ENCODE measurements around the gene DDIAS. TPM values are rescaled to one million over a fixed set of nuclear protein-coding genes. Genes with fewer than 3 reads are reported as not detected.

The DDIAS gene
- total RNA-seq, 1 experiment from 2014 or later, result 58.7 TPM

GRCh38 chr11:82980292-82980691 lies 78.8 kb downstream of the DDIAS start:
- H3K27ac ChIP-seq, result no peak overlapping the region
- no peak for DNase-seq

GRCh38 chr11:82980947-82981346 lies 79.4 kb downstream of the DDIAS start:
- H3K4me1 ChIP-seq, result peaks cover 10% of the 10 kb centered on the region
- no peak overlapping the region for H3K4me3 ChIP-seq
- no peaks in the 10 kb centered on the region for H3K27me3 ChIP-seq
- DNase-seq, result no peak
- no peaks in the 10 kb centered on the region for H3K9me3 ChIP-seq (replicated peaks)
- H3K27ac ChIP-seq, result no peak overlapping the region
- no peaks in the 10 kb centered on the region; the same call in 1 of the 2 replicates for H3K36me3 ChIP-seq

More at GRCh38 chr11:82980292-82980691, 78.8 kb downstream of the DDIAS start:
- Histone ChIP-seq H3K4me1 (peaks cover 10% of the 10 kb centered on the region), H3K27me3 (no peaks in the 10 kb centered on the region), H3K36me3 (no peaks in the 10 kb centered on the region; the same call in 1 of the 2 replicates), H3K9me3 (replicated peaks) (no peaks in the 10 kb centered on the region), H3K4me3 (no peak overlapping the region)

GRCh38 chr11:82981852-82982251 lies 80.3 kb downstream of the DDIAS start:
- H3K9me3 ChIP-seq (replicated peaks), result no peaks in the 10 kb centered on the region
- H3K4me3 ChIP-seq, result no peak overlapping the region
- peaks cover 10% of the 10 kb centered on the region for H3K4me1 ChIP-seq
- H3K27me3 ChIP-seq, result no peaks in the 10 kb centered on the region
- no peaks in the 10 kb centered on the region; the same call in 1 of the 2 replicates for H3K36me3 ChIP-seq
- no peak for DNase-seq
- no peak overlapping the region for H3K27ac ChIP-seq

Other genes starting within 250 kb of the DDIAS start
- not detected in 2 replicates for gene FAM181B, start 167.9 kb upstream of the DDIAS start, total RNA-seq (2014; rRNA removed; shearing (Covaris generic))
- gene PRCP, start 1.3 kb upstream of the DDIAS start, total RNA-seq (2014; rRNA removed; shearing (Covaris generic)), result 65.8 and 72.1 TPM in 2 replicates
- 8.0 and 8.2 TPM in 2 replicates for gene RAB30, start 170.2 kb downstream of the DDIAS start, total RNA-seq (2014; rRNA removed; shearing (Covaris generic))

Data from SJCRH30 (cell line).